WTC11 (cell line): ENCODE results near the gene FBXO31. TPM values are rescaled to one million over a fixed set of nuclear protein-coding genes. Genes with fewer than 3 reads are reported as not detected.

Source experiments
- ATAC-seq: fragments of 200-7000 bp; cut with Tn5 transposase; 2 replicates; pipeline ENCODE4 v1.10.0; 2021; ENCODE audit warnings: mild to moderate bottlenecking, moderate library complexity
- CTCF ChIA-PET: fragments of 300-600 bp; sonication (Branson Sonifier 250); formaldehyde crosslinking; loops from one replicate; lab custom pipeline; 2021; ENCODE audit warnings: antibody characterized with exemption; lab: Charles Lee
- POLR2A ChIA-PET: fragments of 350-600 bp; sonication (Branson Sonifier 250); formaldehyde crosslinking; loops from one replicate; lab custom pipeline; 2021; ENCODE audit warnings: antibody characterized with exemption; lab: Charles Lee
- DNase-seq: peaks from one replicate; pipeline ENCODE4 v3.0.0; 2021; ENCODE audit warnings: low spot score
- H3K27ac Mint-ChIP-seq: 2 replicates; pipeline ENCODE4 v1.8.0; 2021; ENCODE audit warnings: mixed read lengths
- H3K27me3 Mint-ChIP-seq: 2 replicates; pipeline ENCODE4 v1.8.0; 2021; ENCODE audit warnings: low read depth, mild to moderate bottlenecking, moderate library complexity, mixed read lengths
- H3K36me3 Mint-ChIP-seq: 2 replicates; pipeline ENCODE4 v1.8.0; 2021; ENCODE audit warnings: mixed read lengths
- H3K4me1 Mint-ChIP-seq: 2 replicates; pipeline ENCODE4 v1.8.0; 2022; ENCODE audit warnings: mixed read lengths
- H3K4me3 Mint-ChIP-seq: 2 replicates; pipeline ENCODE4 v1.8.0; 2021; ENCODE audit warnings: mild to moderate bottlenecking, moderate library complexity, mixed read lengths
- H3K9me3 Mint-ChIP-seq: 2 replicates; pipeline ENCODE4 v1.8.0; 2021; ENCODE audit warnings: mixed read lengths
- AFF4 ChIP-seq: sonication (generic); formaldehyde crosslinking; IDR thresholded peaks from 2 replicates; pipeline ENCODE4 v1.8.1; 2023; ENCODE audit warnings: mild to moderate bottlenecking, missing genetic modification reagents, borderline replicate concordance
- ARID4B ChIP-seq: sonication (generic); formaldehyde crosslinking; IDR thresholded peaks from 2 replicates; pipeline ENCODE4 v1.8.0; 2023; ENCODE audit warnings: missing genetic modification reagents, mild to moderate bottlenecking, borderline replicate concordance
- ATF1 ChIP-seq: sonication (generic); formaldehyde crosslinking; IDR thresholded peaks from 2 replicates; pipeline ENCODE4 v1.8.1; 2023; ENCODE audit warnings: mild to moderate bottlenecking, moderate library complexity, missing genetic modification reagents
- CREM ChIP-seq: sonication (generic); formaldehyde crosslinking; IDR thresholded peaks from 2 replicates; pipeline ENCODE4 v1.8.1; 2022; ENCODE audit warnings: mild to moderate bottlenecking, missing genetic modification reagents, moderate library complexity
- E2F1 ChIP-seq: sonication (generic); formaldehyde crosslinking; IDR thresholded peaks from 2 replicates; pipeline ENCODE4 v1.8.0; 2022; ENCODE audit warnings: mild to moderate bottlenecking, missing genetic modification reagents
- ERG ChIP-seq: fragments of 250-450 bp; sonication (Bioruptor Pico); IDR thresholded peaks from 2 replicates; pipeline ENCODE4 v1.8.0; 2021; ENCODE audit warnings: mild to moderate bottlenecking
- GRHL2 ChIP-seq: fragments of 250-450 bp; sonication (Bioruptor Pico); IDR thresholded peaks from 2 replicates; pipeline ENCODE4 v1.8.0; 2022; ENCODE audit warnings: mild to moderate bottlenecking, moderate library complexity; ENCODE audit not compliant: insufficient replicate concordance, severe bottlenecking
- HMGA2 ChIP-seq: fragments of 250-450 bp; sonication (Bioruptor Pico); IDR thresholded peaks from 2 replicates; pipeline ENCODE4 v1.4.0; 2021; ENCODE audit warnings: mild to moderate bottlenecking, moderate library complexity
- IRF1 ChIP-seq: sonication (generic); formaldehyde crosslinking; IDR thresholded peaks from 2 replicates; pipeline ENCODE4 v1.8.0; 2023; ENCODE audit warnings: missing genetic modification reagents
- MAX ChIP-seq: sonication (generic); formaldehyde crosslinking; IDR thresholded peaks from 2 replicates; pipeline ENCODE4 v1.8.0; 2022; ENCODE audit warnings: mild to moderate bottlenecking, missing genetic modification reagents
- MYBL2 ChIP-seq: sonication (generic); formaldehyde crosslinking; IDR thresholded peaks from 2 replicates; pipeline ENCODE4 v1.8.1; 2023; ENCODE audit warnings: mild to moderate bottlenecking, moderate library complexity, missing genetic modification reagents
- NR1H2 ChIP-seq: sonication (generic); formaldehyde crosslinking; IDR thresholded peaks from 2 replicates; pipeline ENCODE4 v1.9.0; 2021; ENCODE audit warnings: mild to moderate bottlenecking, moderate library complexity, missing genetic modification reagents
- NR2C2 ChIP-seq: sonication (generic); formaldehyde crosslinking; IDR thresholded peaks from 2 replicates; pipeline ENCODE4 v1.8.0; 2022; ENCODE audit warnings: mild to moderate bottlenecking, missing genetic modification reagents
- PRRX2 ChIP-seq: fragments of 250-450 bp; sonication (Bioruptor Pico); IDR thresholded peaks from 2 replicates; pipeline ENCODE4 v1.8.0; 2021; ENCODE audit warnings: mild to moderate bottlenecking
- TP53 ChIP-seq: sonication (generic); formaldehyde crosslinking; IDR thresholded peaks from 2 replicates; pipeline ENCODE4 v1.8.1; 2023; ENCODE audit warnings: mild to moderate bottlenecking, missing genetic modification reagents
- USF2 ChIP-seq: sonication (generic); formaldehyde crosslinking; IDR thresholded peaks from 2 replicates; pipeline ENCODE4 v1.8.1; 2023; ENCODE audit warnings: mild to moderate bottlenecking, missing genetic modification reagents, moderate library complexity
- ZBTB43 ChIP-seq: sonication (generic); formaldehyde crosslinking; IDR thresholded peaks from 2 replicates; pipeline ENCODE4 v1.8.1; 2023; ENCODE audit warnings: mild to moderate bottlenecking, missing genetic modification reagents
- ZNF263 ChIP-seq: sonication (generic); formaldehyde crosslinking; IDR thresholded peaks from 2 replicates; pipeline ENCODE4 v1.8.1; 2022; ENCODE audit warnings: low read depth, mild to moderate bottlenecking, moderate library complexity, missing genetic modification reagents
- ZNF317 ChIP-seq: sonication (generic); formaldehyde crosslinking; IDR thresholded peaks from 2 replicates; pipeline ENCODE4 v1.8.1; 2023; ENCODE audit warnings: low read depth, mild to moderate bottlenecking, moderate library complexity, missing genetic modification reagents, borderline replicate concordance
- ZNF423 ChIP-seq: fragments of 250-450 bp; sonication (Bioruptor Pico); IDR thresholded peaks from 2 replicates; pipeline ENCODE4 v2.1.2; 2022; ENCODE audit warnings: mild to moderate bottlenecking, moderate library complexity
- total RNA-seq: library from RNA; stranded (reverse); gene quantifications from 3 replicates; pipeline ENCODE4 v1.2.3, GENCODE V29; 2021

FBXO31 gene
- total RNA-seq, 1 experiment from 2014 or later, result 22.6 TPM

GRCh38 chr16:87372305-87372704, 11.3 kb downstream of the FBXO31 start:
- DNase-seq, result no peak
- Mint-ChIP-seq H3K4me1 (peaks cover 29% of the 10 kb centered on the region), H3K27me3 (no peaks in the 10 kb centered on the region), H3K36me3 (no peaks in the 10 kb centered on the region), H3K9me3 (no peaks in the 10 kb centered on the region), H3K4me3 (no peak overlapping the region), H3K27ac (no peak overlapping the region)
- TF ChIP-seq ARID4B (CRISPR knock-in tag), result no peak
- TF ChIP-seq MYBL2, result no peak
- no peak for TF ChIP-seq AFF4 (CRISPR knock-in tag)
- TF ChIP-seq ERG (CRISPR knock-in tag), result no peak
- TF ChIP-seq MAX, result no peak
- TF ChIP-seq HMGA2 (CRISPR knock-in tag), result no peak
- TF ChIP-seq CREM (CRISPR knock-in tag), result no peak
- TF ChIP-seq ZNF317, result no peak
- TF ChIP-seq ZNF263 (CRISPR knock-in tag), result no peak
- no peak for TF ChIP-seq GRHL2 (CRISPR knock-in tag)
- TF ChIP-seq NR1H2 (CRISPR knock-in tag), result no peak
- no peak for TF ChIP-seq E2F1 (CRISPR knock-in tag)
- no peak for TF ChIP-seq ATF1 (CRISPR knock-in tag)
- TF ChIP-seq NR2C2 (CRISPR knock-in tag), result no peak
- ATAC-seq, result no peak
- POLR2A ChIA-PET, result no interaction called here
- CTCF ChIA-PET, result no interaction called here

GRCh38 chr16:87371261-87371866, 12.2 kb downstream of the FBXO31 start:
- Mint-ChIP-seq H3K27ac (peak overlapping the region; percentile 15), H3K4me1 (peaks cover 29% of the 10 kb centered on the region), H3K4me3 (no peak overlapping the region), H3K27me3 (no peaks in the 10 kb centered on the region), H3K9me3 (no peaks in the 10 kb centered on the region), H3K36me3 (no peaks in the 10 kb centered on the region)
- DNase-seq, result no peak
- POLR2A ChIA-PET, result no interaction called here
- CTCF ChIA-PET, result interaction anchor here (1.5 to 2.2 kb wide), 2 partner anchors 73 to 90 kb away, joined by 4 to 5 read pairs; no protein-coding TSS in a partner anchor
- no peak for ATAC-seq
- TF ChIP-seq USF2 (CRISPR knock-in tag), result no peak
- TF ChIP-seq ZNF317, result no peak
- no peak for TF ChIP-seq IRF1
- TF ChIP-seq TP53 (CRISPR knock-in tag), result no peak
- no peak for TF ChIP-seq ZNF423
- no peak for TF ChIP-seq PRRX2
- TF ChIP-seq ZBTB43 (CRISPR knock-in tag), result no peak
